Ascending aorta (tissue), 2 donors: ENCODE data around the gene LRRC8B. TPM values are rescaled to one million over a fixed set of nuclear protein-coding genes. Genes with fewer than 3 reads are reported as not detected.
"Not testable (repeated sequence)": the region's sequence is repeated elsewhere in the genome, so short reads cannot be mapped to it uniquely, and the experiment has no call there.

Source experiments
- DNase-seq, 2 donors: peaks; one replicate each; pipeline ENCODE4 v3.0.0-alpha.2; 2019; ENCODE audit warnings: low spot score in 2 of 2
- H3K27ac ChIP-seq, 2 donors: fragments of 200-600 bp; sonication (generic); one replicate each; pipeline ENCODE4 v1.5.1; 2016 to 2017; ENCODE audit warnings: mild to moderate bottlenecking in 1 of 2
- H3K27me3 ChIP-seq: fragments of 200-600 bp; sonication (generic); one replicate; pipeline ENCODE4 v1.5.1; 2017
- H3K36me3 ChIP-seq, 2 donors: fragments of 200-600 bp; sonication (generic); one replicate each; pipeline ENCODE4 v1.5.1; 2016
- H3K4me1 ChIP-seq, 2 donors: fragments of 200-600 bp; sonication (generic); one replicate each; pipeline ENCODE4 v1.5.1; 2016 to 2017; ENCODE audit warnings: mild to moderate bottlenecking in 1 of 2
- H3K4me3 ChIP-seq, 2 donors: fragments of 200-600 bp; sonication (generic); one replicate each; pipeline ENCODE4 v1.5.1; 2016 to 2017; ENCODE audit warnings: mild to moderate bottlenecking in 1 of 2
- H3K9me3 ChIP-seq, 2 donors: fragments of 200-600 bp; sonication (generic); one replicate each; pipeline ENCODE4 v1.5.1; 2016
- CTCF ChIP-seq, 3 experiments: fragments of 200-600 bp in 2 of 3; fragments of 450-650 bp in 1 of 3; sonication (generic) in 2 of 3; IDR thresholded peaks; one replicate each; pipeline ENCODE4 v1.5.1; 2016 to 2019; ENCODE audit warnings: antibody characterized with exemption in 3 of 3, mild to moderate bottlenecking in 1 of 3, moderate library complexity in 1 of 3
- intact Hi-C: fragments of 100-400 bp; cut with DNase I; formaldehyde crosslinking; loops from one replicate; pipeline ENCODE4 v1.15.1; 2023
- total RNA-seq: library from RNA; depleted of rRNA; stranded (reverse); fragments of >200 nt; gene quantifications from one replicate; pipeline ENCODE4 v1.1.0, GENCODE V29; 2016

The LRRC8B gene
- total RNA-seq, 1 donor from 2014 or later, result 4.2 TPM

DNA sequence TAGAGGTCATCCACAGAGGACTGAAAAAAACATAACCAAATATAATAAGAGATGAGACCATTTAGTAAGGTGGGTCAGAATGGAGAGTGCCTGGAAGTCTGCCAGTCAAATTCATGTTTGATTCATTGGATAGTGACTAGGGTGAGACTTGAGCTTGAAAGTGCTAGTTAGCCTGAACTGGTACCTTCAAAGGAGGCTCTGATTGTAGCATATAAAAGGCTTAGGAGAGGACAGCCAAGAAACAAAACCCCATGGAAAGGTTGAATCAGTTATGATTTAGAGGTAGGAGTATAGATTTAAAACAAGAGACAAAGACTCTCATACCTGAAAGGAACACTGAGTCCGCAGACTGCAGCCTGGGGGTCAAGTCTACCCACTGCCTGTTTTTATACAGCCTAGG, 63.9 kb downstream of the LRRC8B start:
- Histone ChIP-seq H3K4me1 (no peaks in the 10 kb centered on the region), H3K4me3 (no peak overlapping the region), H3K9me3 (no peaks in the 10 kb centered on the region), H3K27me3 (no peaks in the 10 kb centered on the region), H3K36me3 (no peaks in the 10 kb centered on the region), H3K27ac (no peak overlapping the region)
- no peak for TF ChIP-seq CTCF (IDR thresholded peaks at IDR 0.05)
- no peak for DNase-seq
- intact Hi-C loops, result no loop called here

DNA sequence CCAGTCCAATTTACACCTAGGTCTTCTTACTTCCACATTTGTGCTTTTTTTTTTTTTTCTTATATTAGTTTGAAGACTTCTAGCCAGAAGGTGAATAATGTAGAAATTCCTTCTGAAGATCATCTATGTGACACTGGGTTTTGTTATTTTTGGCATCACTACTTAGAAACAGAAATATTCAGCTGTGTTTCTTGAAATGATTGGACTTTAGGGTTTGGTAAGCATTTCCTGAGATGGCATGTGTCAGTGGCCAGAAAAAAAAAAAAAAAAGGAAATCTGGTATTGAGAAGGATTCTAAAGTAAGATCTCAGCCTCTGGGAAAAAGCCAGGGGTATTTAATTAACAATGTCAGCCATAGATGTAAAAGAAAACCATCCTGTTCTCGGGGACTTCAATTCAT, 64.9 kb downstream of the LRRC8B start:
- H3K27ac ChIP-seq, result no peak overlapping the region
- no peaks in the 10 kb centered on the region for H3K36me3 ChIP-seq
- no peaks in the 10 kb centered on the region for H3K27me3 ChIP-seq
- no peaks in the 10 kb centered on the region for H3K4me1 ChIP-seq
- H3K4me3 ChIP-seq, result no peak overlapping the region
- no peak for DNase-seq
- intact Hi-C loops, result no loop called here
- no peaks in the 10 kb centered on the region for H3K9me3 ChIP-seq
- TF ChIP-seq CTCF (IDR thresholded peaks at IDR 0.05), result no peak

DNA sequence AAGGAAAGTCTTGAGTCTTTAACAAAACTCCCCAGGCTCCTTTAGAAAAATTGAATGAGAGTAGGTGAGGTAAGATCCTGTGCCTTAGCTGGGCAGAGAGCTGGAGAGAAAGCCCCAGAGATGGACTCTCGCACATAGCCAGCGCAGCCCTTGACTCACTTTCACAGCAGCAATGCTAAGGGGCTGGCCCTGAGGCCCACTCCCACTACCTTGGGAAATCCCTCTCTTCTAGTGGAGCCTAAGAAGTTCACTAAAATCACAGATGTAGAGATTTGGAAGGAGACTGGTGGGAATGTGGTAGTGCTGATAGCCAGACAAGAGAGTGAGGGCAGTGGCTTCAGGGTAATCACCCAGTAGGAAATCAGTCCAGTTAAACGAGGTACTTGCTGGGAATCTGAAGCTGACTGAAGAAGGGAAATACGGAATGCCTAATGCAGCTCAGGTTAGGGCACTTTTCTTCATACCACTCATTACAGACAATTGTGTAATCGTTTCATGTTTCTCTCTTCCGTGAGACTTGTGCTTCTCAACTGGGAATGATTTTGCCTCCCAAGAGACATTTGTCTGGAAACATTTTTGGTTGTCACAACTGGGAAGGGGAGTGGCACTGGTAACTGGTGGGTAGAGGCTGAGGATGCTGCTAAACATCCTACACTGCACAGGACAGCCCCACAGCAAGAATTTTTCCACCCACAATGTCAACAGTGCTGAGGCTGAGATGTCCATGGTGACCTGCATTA, 65.9 kb downstream of the LRRC8B start:
- H3K4me1 ChIP-seq, result no peaks in the 10 kb centered on the region
- DNase-seq, result no peak
- H3K27me3 ChIP-seq, result no peaks in the 10 kb centered on the region
- no peak overlapping the region for H3K4me3 ChIP-seq
- no peak for TF ChIP-seq CTCF (IDR thresholded peaks at IDR 0.05)
- intact Hi-C loops, result no loop called here
- H3K27ac ChIP-seq, result no peak overlapping the region
- H3K9me3 ChIP-seq, result no peaks in the 10 kb centered on the region
- H3K36me3 ChIP-seq, result no peaks in the 10 kb centered on the region

DNA sequence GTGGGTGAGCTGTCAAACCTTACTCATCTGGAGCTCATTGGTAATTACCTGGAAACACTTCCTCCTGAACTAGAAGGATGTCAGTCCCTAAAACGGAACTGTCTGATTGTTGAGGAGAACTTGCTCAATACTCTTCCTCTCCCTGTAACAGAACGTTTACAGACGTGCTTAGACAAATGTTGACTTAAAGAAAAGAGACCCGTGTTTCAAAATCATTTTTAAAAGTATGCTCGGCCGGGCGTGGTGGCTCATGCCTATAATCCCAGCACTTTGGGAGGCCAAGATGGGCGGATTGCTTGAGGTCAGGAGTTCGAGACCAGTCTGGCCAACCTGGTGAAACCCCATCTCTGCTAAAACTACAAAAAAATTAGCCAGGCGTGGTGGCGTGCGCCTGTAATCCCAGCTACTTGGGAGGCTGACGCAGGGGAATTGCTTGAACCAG, 68.3 kb downstream of the LRRC8B start:
- H3K9me3 ChIP-seq, H3K4me1 ChIP-seq, DNase-seq, H3K4me3 ChIP-seq, H3K36me3 ChIP-seq, H3K27me3 ChIP-seq, intact Hi-C loops, H3K27ac ChIP-seq: not testable (repeated sequence)

GRCh38 chr1:89594096-89594740, 69.6 kb downstream of the LRRC8B start:
- intact Hi-C loops, result no loop called here
- H3K27me3 ChIP-seq, result no peaks in the 10 kb centered on the region
- TF ChIP-seq CTCF (IDR thresholded peaks at IDR 0.05), result no peak
- no peaks in the 10 kb centered on the region for H3K9me3 ChIP-seq
- no peak overlapping the region for H3K27ac ChIP-seq
- H3K36me3 ChIP-seq, result no peaks in the 10 kb centered on the region
- H3K4me3 ChIP-seq, result no peak overlapping the region
- DNase-seq, result no peak
- no peaks in the 10 kb centered on the region for H3K4me1 ChIP-seq

DNA sequence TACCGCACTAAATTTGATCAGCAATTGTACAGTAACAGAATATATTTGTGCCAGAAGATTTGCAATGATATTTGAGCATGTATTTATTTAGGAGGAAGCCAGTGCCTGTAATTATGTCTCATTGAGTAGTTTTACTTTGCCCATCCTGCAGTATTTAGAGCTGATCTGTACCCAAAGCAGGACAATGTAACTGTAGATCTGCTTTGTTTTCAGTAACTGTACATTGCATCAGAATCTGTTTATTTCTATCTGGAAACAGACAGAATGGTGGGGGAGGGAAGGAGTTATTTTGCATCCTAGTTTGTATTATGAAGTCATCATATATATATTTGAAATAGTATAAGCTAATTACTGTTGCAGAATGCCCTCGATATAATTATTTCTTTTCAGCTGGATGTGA, 72.1 kb downstream of the LRRC8B start:
- H3K27ac ChIP-seq, result no peak overlapping the region
- no peak for TF ChIP-seq CTCF (IDR thresholded peaks at IDR 0.05)
- no peaks in the 10 kb centered on the region for H3K4me1 ChIP-seq
- DNase-seq, result no peak
- no peaks in the 10 kb centered on the region for H3K27me3 ChIP-seq
- no peaks in the 10 kb centered on the region for H3K36me3 ChIP-seq
- H3K4me3 ChIP-seq, result no peak overlapping the region
- H3K9me3 ChIP-seq, result no peaks in the 10 kb centered on the region
- intact Hi-C loops, result no loop called here
